C4-2B (cell line): ENCODE measurements around the gene ZDHHC3.

Experiments
- H3K27ac ChIP-seq: fragments of 450-650 bp; 2 replicates; pipeline ENCODE4 v1.5.1; 2017
- ZFX ChIP-seq: fragments of 450-650 bp; IDR thresholded peaks from 2 replicates; pipeline ENCODE4 v1.6.1; 2017
- TF ChIP-seq, protein P1 (sequence below): fragments of 450-650 bp; conservative IDR thresholded peaks from 2 replicates; pipeline ENCODE4 v1.5.1; 2017; ENCODE audit warnings: mild to moderate bottlenecking

The ZDHHC3 gene

DNA sequence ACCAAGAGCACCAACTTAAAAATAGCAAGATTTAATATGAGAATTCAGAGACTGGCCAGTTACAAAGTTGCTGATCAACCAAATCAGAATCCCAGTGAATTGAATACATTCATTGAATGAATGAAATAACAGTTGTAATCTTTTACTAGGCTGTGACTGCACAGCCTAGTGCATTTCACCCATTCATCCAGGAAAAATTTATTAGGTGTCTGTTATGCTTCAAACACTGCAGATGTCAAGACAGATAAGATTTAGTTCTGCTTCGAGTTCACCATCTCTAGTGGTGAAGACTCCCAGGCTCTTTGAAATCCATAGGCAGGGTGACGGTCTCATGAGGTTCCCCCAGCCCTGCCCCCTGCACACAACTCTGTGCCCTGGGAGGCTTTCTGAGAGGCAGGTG is 72.7 kb downstream of the ZDHHC3 start:
- no peak for TF ChIP-seq ZFX
- TF ChIP-seq, protein P1, sequence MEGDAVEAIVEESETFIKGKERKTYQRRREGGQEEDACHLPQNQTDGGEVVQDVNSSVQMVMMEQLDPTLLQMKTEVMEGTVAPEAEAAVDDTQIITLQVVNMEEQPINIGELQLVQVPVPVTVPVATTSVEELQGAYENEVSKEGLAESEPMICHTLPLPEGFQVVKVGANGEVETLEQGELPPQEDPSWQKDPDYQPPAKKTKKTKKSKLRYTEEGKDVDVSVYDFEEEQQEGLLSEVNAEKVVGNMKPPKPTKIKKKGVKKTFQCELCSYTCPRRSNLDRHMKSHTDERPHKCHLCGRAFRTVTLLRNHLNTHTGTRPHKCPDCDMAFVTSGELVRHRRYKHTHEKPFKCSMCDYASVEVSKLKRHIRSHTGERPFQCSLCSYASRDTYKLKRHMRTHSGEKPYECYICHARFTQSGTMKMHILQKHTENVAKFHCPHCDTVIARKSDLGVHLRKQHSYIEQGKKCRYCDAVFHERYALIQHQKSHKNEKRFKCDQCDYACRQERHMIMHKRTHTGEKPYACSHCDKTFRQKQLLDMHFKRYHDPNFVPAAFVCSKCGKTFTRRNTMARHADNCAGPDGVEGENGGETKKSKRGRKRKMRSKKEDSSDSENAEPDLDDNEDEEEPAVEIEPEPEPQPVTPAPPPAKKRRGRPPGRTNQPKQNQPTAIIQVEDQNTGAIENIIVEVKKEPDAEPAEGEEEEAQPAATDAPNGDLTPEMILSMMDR, result no peak

DNA sequence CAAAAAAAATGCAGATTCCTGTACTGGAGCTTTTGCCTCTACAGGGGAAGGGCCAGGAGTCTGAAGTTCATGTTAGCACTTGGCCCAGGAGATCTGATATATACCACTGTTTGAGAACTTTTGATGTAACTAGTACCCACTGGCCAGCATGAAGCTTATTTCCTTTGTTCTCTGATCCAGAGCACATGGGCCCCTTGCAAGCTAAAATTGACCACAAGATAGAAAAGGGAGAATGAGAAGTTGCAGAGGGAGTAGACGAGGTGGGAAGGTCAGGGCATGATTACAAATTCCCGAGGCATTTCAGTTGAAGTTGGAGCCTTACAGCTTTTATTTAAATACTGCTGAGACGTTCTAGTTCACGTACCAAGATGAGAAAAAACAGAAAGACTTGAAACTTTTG is 73.3 kb downstream of the ZDHHC3 start:
- no peak overlapping the region for H3K27ac ChIP-seq
- TF ChIP-seq, protein P1, result no peak
- no peak for TF ChIP-seq ZFX

More for the DNA sequence above, 72.7 kb downstream of the ZDHHC3 start:
- H3K27ac ChIP-seq, result no peak overlapping the region

DNA sequence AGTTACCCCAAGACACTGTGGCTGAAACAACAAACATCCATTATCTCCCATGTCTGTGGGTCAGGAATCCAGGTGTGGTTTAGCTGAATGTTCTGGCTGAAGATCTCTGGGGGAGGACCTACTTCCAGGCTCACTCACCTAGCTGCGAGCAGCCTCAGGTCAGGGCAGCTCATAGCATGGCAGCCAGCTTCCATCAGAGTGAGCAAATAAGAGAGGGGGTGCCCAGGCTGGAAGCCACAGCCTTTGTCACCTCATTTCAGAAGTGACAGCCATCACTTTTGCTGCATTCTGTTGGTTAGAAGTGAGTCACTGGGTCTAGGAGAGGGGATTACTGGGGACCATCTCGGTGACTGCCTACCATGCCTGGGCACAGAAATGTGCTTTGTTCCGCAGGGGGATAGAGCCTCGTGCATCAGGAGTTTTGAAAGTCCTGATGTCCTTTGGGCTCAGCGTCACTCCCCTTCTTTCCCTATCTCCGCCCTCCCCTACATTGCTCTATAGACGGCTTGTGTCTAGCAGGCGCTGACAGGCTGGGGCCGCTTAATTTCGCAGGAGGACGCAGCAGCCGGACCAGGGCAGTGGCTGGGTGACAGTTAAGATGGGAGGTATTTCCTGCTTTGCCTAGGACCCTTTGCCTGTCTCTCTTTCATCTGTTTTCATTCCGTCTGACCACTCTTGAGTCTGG is 76.1 kb downstream of the ZDHHC3 start:
- TF ChIP-seq, protein P1, result no peak
- TF ChIP-seq ZFX, result no peak
- H3K27ac ChIP-seq, result no peak overlapping the region

DNA sequence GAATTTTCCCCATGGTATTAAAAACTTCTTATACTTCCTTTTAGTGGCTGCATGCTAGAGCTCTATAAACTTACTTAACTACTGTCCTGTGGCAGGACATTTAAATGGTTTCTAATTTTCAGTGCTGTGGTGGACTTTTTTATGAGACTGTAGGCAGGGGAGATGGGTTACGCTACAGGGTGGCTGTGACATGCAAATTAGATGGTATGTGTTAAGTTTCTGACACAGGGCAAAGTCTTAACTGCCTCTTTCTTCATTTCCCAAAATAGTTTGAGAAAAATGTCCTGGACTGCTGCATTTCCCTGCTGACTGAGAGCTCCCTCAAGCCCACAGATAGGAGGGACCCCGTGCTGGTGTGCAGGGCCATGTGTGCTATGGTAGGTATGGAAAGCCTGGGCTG is 79.5 kb downstream of the ZDHHC3 start:
- no peak for TF ChIP-seq ZFX
- TF ChIP-seq, protein P1, result no peak
- no peak overlapping the region for H3K27ac ChIP-seq

DNA sequence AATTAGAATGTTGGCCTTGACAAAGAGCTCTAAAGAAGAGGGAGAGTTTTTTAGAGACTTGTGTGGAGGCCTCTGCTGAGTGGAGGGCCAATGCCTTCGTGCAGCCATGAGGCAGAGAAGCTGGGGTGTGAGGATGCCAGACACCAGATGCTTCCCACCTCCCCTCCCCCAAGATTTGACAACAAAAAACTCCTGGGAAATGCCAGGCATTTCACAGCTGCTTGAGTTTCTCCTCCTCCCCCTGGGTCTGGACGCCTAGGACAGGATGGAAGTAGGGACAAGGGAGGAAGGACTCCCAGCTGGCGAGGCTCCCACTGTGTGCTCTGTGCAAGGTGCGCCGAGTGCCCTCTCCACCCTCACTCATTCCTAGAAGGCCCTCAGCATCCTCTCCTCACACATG is 81.5 kb downstream of the ZDHHC3 start:
- TF ChIP-seq ZFX, result no peak
- TF ChIP-seq, protein P1, result no peak
- no peak overlapping the region for H3K27ac ChIP-seq

DNA sequence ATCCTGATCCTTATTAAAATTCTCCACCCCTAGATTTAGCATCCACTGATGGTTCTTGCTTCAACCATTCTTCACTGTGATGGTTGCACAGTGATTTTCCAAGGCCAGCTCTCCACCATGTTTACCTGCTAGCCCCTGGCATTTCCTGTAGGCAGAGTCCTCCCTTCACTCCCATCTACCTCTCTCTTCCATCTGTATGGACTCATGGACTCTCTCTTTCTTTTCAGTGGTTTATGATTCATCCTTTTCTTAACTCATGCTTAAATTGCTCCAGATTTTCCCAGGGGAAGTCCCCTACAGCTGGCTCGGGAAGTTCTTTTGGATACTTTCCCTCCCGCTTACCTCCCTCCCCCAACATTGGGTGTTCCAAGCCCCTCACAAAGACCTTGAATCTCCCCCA is 82.9 kb downstream of the ZDHHC3 start:
- H3K27ac ChIP-seq, result no peak overlapping the region
- TF ChIP-seq, protein P1, result no peak
- TF ChIP-seq ZFX, result no peak

DNA sequence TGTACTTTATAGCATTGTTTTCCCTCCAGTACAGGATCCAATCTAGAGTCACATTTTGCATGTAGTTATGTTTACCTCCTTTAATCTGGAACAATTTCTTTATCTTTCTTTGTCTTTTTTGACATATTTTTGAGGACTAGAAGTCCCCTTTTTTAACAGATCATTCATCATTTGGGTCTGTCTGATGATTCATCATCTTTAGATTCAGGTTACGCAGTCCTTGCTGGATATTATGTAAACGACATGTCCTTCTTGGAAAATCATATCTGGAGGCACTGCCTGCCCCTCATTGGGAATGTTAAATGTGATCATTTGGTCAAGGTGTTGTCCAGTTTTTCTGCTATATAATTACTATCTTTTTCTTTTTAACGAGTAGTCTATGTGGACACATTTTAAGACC is 83.3 kb downstream of the ZDHHC3 start:
- H3K27ac ChIP-seq, result no peak overlapping the region
- TF ChIP-seq, protein P1, result no peak
- TF ChIP-seq ZFX, result no peak
